Right lobe of liver (tissue), 4 donors: ENCODE measurements around the gene SSR3.

ENCODE experiments used
- POLR2A ChIP-seq: fragments of 450-650 bp; IDR thresholded peaks from one replicate; pipeline ENCODE4 v1.6.1; 2017; ENCODE audit warnings: antibody characterized with exemption, mild to moderate bottlenecking
- TF ChIP-seq, protein P1 (sequence below), 4 donors: fragments of 200-600 bp in 3 of 4; fragments of 450-650 bp in 1 of 4; IDR thresholded peaks; one replicate each; pipeline versions ENCODE4 v1.5.1 to v1.8.0; 2016 to 2022; ENCODE audit warnings: antibody characterized with exemption in 4 of 4, mild to moderate bottlenecking in 2 of 4
- donor health status: DM: no; HTN: no; CAD: no.
- donor health status: DM: no; HTN: no; CAD: no.
- donor health status: DM: no; HTN: yes; CAD: no.

DNA sequence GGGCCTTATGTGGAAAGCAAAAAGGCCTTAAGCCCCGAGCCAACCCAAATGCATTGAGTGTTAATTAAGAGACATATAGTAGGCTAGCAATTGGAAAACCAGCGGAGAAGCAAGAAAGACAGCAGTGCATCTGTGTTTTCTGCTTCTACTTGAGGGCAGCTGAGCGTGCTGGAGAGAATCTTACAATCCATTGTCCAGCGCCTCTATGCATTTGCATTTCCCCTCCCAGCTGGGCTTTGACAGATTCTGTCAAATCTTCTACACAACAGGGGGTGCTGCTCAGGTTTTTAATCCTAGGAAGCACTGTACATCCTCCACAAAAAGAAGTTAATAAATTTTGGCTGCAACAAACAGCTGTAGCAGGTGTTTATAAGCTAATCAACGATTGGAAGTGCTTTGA, 23.9 kb downstream of the SSR3 start:
- TF ChIP-seq POLR2A = no peak
- TF ChIP-seq, protein P1, sequence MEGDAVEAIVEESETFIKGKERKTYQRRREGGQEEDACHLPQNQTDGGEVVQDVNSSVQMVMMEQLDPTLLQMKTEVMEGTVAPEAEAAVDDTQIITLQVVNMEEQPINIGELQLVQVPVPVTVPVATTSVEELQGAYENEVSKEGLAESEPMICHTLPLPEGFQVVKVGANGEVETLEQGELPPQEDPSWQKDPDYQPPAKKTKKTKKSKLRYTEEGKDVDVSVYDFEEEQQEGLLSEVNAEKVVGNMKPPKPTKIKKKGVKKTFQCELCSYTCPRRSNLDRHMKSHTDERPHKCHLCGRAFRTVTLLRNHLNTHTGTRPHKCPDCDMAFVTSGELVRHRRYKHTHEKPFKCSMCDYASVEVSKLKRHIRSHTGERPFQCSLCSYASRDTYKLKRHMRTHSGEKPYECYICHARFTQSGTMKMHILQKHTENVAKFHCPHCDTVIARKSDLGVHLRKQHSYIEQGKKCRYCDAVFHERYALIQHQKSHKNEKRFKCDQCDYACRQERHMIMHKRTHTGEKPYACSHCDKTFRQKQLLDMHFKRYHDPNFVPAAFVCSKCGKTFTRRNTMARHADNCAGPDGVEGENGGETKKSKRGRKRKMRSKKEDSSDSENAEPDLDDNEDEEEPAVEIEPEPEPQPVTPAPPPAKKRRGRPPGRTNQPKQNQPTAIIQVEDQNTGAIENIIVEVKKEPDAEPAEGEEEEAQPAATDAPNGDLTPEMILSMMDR (IDR thresholded peaks at IDR 0.05) = no peak
